H1 (cell line): ENCODE results near the gene DGUOK. TPM values are rescaled to one million over a fixed set of nuclear protein-coding genes. Genes with fewer than 3 reads are reported as not detected.

Source experiments
- CTCF ChIA-PET: fragments of 300-600 bp; sonication (Branson Sonifier 250); formaldehyde crosslinking; loops from one replicate; lab custom pipeline; 2021; ENCODE audit not compliant: partially characterized antibody; lab: Charles Lee
- POLR2A ChIA-PET: fragments of 300-600 bp; sonication (Branson Sonifier 250); formaldehyde crosslinking; loops from one replicate; lab custom pipeline; 2021; ENCODE audit warnings: inconsistent platforms; ENCODE audit not compliant: partially characterized antibody; lab: Charles Lee
- DNase-seq, 2 experiments: peaks; one replicate each; pipeline versions ENCODE4 v3.0.0 to v3.0.0-alpha.2; 2010 to 2022; ENCODE audit warnings: low spot score in 2 of 2, low read depth in 1 of 2, mixed read lengths in 1 of 2
- FAIRE-seq: peaks from 2 replicates; lab custom pipeline; 2011; peaks lifted over from hg19 to GRCh38; lab: Jason Lieb, UNC
- H2AFZ ChIP-seq: 2 replicates; pipeline ENCODE4 v1.8.1; 2012; ENCODE audit warnings: low read length, inconsistent platforms
- H2AK5ac ChIP-seq: 2 replicates; pipeline ENCODE4 v1.6.1; 2013; ENCODE audit warnings: low read depth, low read length
- H2BK120ac ChIP-seq: replicated peaks from 2 replicates; pipeline ENCODE3; 2013; ENCODE audit warnings: low read depth, low read length, inconsistent platforms
- H2BK12ac ChIP-seq: 2 replicates; pipeline ENCODE4 v1.6.1; 2013; ENCODE audit warnings: low read depth, low read length
- H2BK15ac ChIP-seq: 2 replicates; pipeline ENCODE4 v1.6.1; 2013; ENCODE audit warnings: low read length
- H2BK20ac ChIP-seq: 2 replicates; pipeline ENCODE4 v1.6.1; 2013; ENCODE audit warnings: low read length
- H2BK5ac ChIP-seq: 2 replicates; pipeline ENCODE4 v1.6.1; 2013; ENCODE audit warnings: low read depth, low read length
- H3K14ac ChIP-seq: 2 replicates; pipeline ENCODE4 v1.6.1; 2013; ENCODE audit warnings: inconsistent platforms; ENCODE audit not compliant: insufficient read length
- H3K18ac ChIP-seq: 2 replicates; pipeline ENCODE4 v1.6.1; 2013; ENCODE audit warnings: low read length; ENCODE audit errors: extremely low read depth
- H3K23ac ChIP-seq: 2 replicates; pipeline ENCODE4 v1.6.1; 2013; ENCODE audit warnings: inconsistent platforms; ENCODE audit not compliant: insufficient read length
- H3K23me2 ChIP-seq: 2 replicates; pipeline ENCODE4 v1.6.1; 2013; ENCODE audit warnings: low read depth, low read length
- H3K27ac ChIP-seq: 2 replicates; pipeline ENCODE4 v1.6.1; 2011; ENCODE audit warnings: low read depth, low read length, inconsistent platforms
- H3K27me3 ChIP-seq, 4 experiments: replicated peaks in 1 of 4; 1 replicate in 1 of 4; 2 replicates in 3 of 4; pipeline versions ENCODE4 v1.6.1 to v1.8.1; 2011 to 2013; ENCODE audit warnings: low read length in 3 of 4, mild to moderate bottlenecking in 3 of 4, inconsistent platforms in 2 of 4, mixed read lengths in 2 of 4, moderate library complexity in 1 of 4; ENCODE audit not compliant: control insufficient read depth in 3 of 4, insufficient read depth in 3 of 4; ENCODE audit errors: extremely low read depth in 1 of 4
- H3K36me3 ChIP-seq, 4 experiments: 2 replicates each; pipeline versions ENCODE4 v1.6.1 to v1.8.1; 2011 to 2013; ENCODE audit warnings: mild to moderate bottlenecking in 4 of 4, low read length in 3 of 4, moderate library complexity in 2 of 4, control low read depth in 1 of 4, inconsistent platforms in 1 of 4; ENCODE audit not compliant: insufficient read depth in 4 of 4, control insufficient read depth in 2 of 4
- H3K4ac ChIP-seq: replicated peaks from 2 replicates; pipeline ENCODE3; 2013; ENCODE audit warnings: low read length, low read depth, mixed read lengths, inconsistent platforms; ENCODE audit not compliant: insufficient read length
- H3K4me1 ChIP-seq, 4 experiments: replicated peaks in 1 of 4; 1 replicate in 1 of 4; 2 replicates in 3 of 4; pipeline versions ENCODE4 v1.6.1 to v1.8.1; 2011 to 2013; ENCODE audit warnings: low read length in 3 of 4, inconsistent platforms in 2 of 4, mixed read lengths in 1 of 4; ENCODE audit not compliant: insufficient read depth in 4 of 4, control insufficient read depth in 3 of 4
- H3K4me2 ChIP-seq, 2 experiments: 2 replicates each; pipeline versions ENCODE4 v1.6.1 to v1.8.1; 2011 to 2013; ENCODE audit warnings: low read depth in 2 of 2, low read length in 2 of 2, control low read depth in 1 of 2, inconsistent platforms in 1 of 2, mild to moderate bottlenecking in 1 of 2; ENCODE audit not compliant: insufficient read depth in 1 of 2
- H3K4me3 ChIP-seq, 4 experiments: fragments of 200-600, 300-600 bp in 1 of 4; sonication (generic), shearing (Covaris generic), sonication (Bioruptor Twin) in 1 of 4; 2 replicates each; pipeline versions ENCODE4 v1.5.1 to v1.8.1; 2011 to 2016; ENCODE audit warnings: low read length in 4 of 4, low read depth in 3 of 4, control low read depth in 2 of 4, inconsistent platforms in 2 of 4, mild to moderate bottlenecking in 2 of 4, mixed read lengths in 1 of 4, moderate library complexity in 1 of 4; ENCODE audit not compliant: insufficient read depth in 2 of 4; ENCODE audit errors: extremely low read depth in 1 of 4
- H3K56ac ChIP-seq: replicated peaks from 2 replicates; pipeline ENCODE3; 2013; ENCODE audit warnings: low read depth, mild to moderate bottlenecking, mixed read lengths, low read length, inconsistent platforms; ENCODE audit not compliant: insufficient read length
- H3K79me1 ChIP-seq: 2 replicates; pipeline ENCODE4 v1.6.1; 2013; ENCODE audit warnings: low read depth, low read length, control low read depth
- H3K79me2 ChIP-seq, 2 experiments: 2 replicates each; pipeline versions ENCODE4 v1.6.1 to v1.8.1; 2012 to 2013; ENCODE audit warnings: low read length in 2 of 2, mild to moderate bottlenecking in 2 of 2, inconsistent platforms in 1 of 2; ENCODE audit not compliant: insufficient read depth in 2 of 2, control insufficient read depth in 1 of 2
- H3K9ac ChIP-seq, 4 experiments: replicated peaks in 1 of 4; 1 replicate in 1 of 4; 2 replicates in 3 of 4; pipeline versions ENCODE4 v1.6.1 to v1.8.1; 2011 to 2013; ENCODE audit warnings: low read depth in 3 of 4, low read length in 3 of 4, control low read depth in 2 of 4, mild to moderate bottlenecking in 2 of 4, moderate library complexity in 2 of 4, inconsistent platforms in 1 of 4; ENCODE audit errors: extremely low read depth in 1 of 4
- H3K9me3 ChIP-seq, 2 experiments: 2 replicates each; pipeline versions ENCODE4 v1.6.1 to v1.8.1; 2012 to 2013; ENCODE audit warnings: mild to moderate bottlenecking in 2 of 2, moderate library complexity in 2 of 2, control low read depth in 1 of 2, inconsistent platforms in 1 of 2, low read depth in 1 of 2, low read length in 1 of 2, mixed read lengths in 1 of 2; ENCODE audit not compliant: insufficient read depth in 2 of 2
- H4K20me1 ChIP-seq, 2 experiments: replicated peaks in 1 of 2; 2 replicates each; pipeline versions ENCODE3 to v1.8.1; 2011 to 2013; ENCODE audit warnings: inconsistent platforms in 2 of 2, low read length in 2 of 2, mild to moderate bottlenecking in 1 of 2; ENCODE audit not compliant: insufficient read depth in 2 of 2, control insufficient read depth in 1 of 2
- H4K5ac ChIP-seq: 2 replicates; pipeline ENCODE4 v1.6.1; 2013; ENCODE audit warnings: low read length, low read depth, mixed read lengths, inconsistent platforms; ENCODE audit not compliant: insufficient read length
- H4K8ac ChIP-seq: 2 replicates; pipeline ENCODE4 v1.8.0; 2013; ENCODE audit warnings: mild to moderate bottlenecking, moderate library complexity, low read length, inconsistent platforms; ENCODE audit not compliant: insufficient read depth; ENCODE audit errors: extremely low read depth
- H4K91ac ChIP-seq: replicated peaks from 2 replicates; pipeline ENCODE3; 2013; ENCODE audit warnings: low read length, mixed read lengths, inconsistent platforms; ENCODE audit not compliant: insufficient read length
- KDM1A ChIP-seq: fragments of 200-600, 300-600 bp; sonication (generic); IDR thresholded peaks from 2 replicates; pipeline ENCODE4 v1.7.1; 2016; ENCODE audit warnings: mild to moderate bottlenecking, low read length, borderline replicate concordance
- RAD21 ChIP-seq, 2 experiments: IDR thresholded peaks in 1 of 2; conservative IDR thresholded peaks in 1 of 2; 2 replicates each; pipeline ENCODE4 v1.6.1; 2011; ENCODE audit warnings: low read depth in 2 of 2, low read length in 2 of 2, improper control_type of control experiment in 1 of 2, inconsistent platforms in 1 of 2, mild to moderate bottlenecking in 1 of 2, moderate library complexity in 1 of 2
- RXRA ChIP-seq: IDR thresholded peaks from 2 replicates; pipeline ENCODE4 v1.6.1; 2011; ENCODE audit warnings: low read depth, mild to moderate bottlenecking, low read length, moderate library complexity; ENCODE audit not compliant: insufficient read depth
- WGBS, 2 experiments: shearing (Covaris generic) in 1 of 2; methylation state at CpG; one replicate each; pipeline versions ENCODE4 v1.1.6 to v1.1.7; 2013 to 2015; ENCODE audit warnings: low lambda C conversion rate in 2 of 2, mixed read lengths in 2 of 2, inconsistent platforms in 1 of 2, low coverage in 1 of 2, missing lambda C conversion rate in 1 of 2; ENCODE audit not compliant: insufficient replicate concordance in 2 of 2, insufficient coverage in 1 of 2, insufficient read length in 1 of 2; ENCODE audit errors: extremely low coverage in 1 of 2, missing lambda C conversion rate in 1 of 2; 5-methylcytosine and 5-hydroxymethylcytosine counted together
- polyA plus RNA-seq, 7 experiments: library from polyadenylated mRNA; depleted of rRNA in 3 of 7; stranded (reverse) in 5 of 7; unstranded in 2 of 7; fragments of >200 nt in 5 of 7; fragments of 200-250 nt in 2 of 7; gene quantifications; 1 replicate in 5 of 7; 2 replicates in 1 of 7; 4 replicates in 1 of 7; pipeline versions ENCODE4 v1.2.1 to v1.2.3, GENCODE V29; 2011 to 2013; ENCODE audit warnings: missing spikeins in 2 of 7, mixed read lengths in 2 of 7
- total RNA-seq: library from RNA; stranded (reverse); fragmentation: NEBNext Ultra II Directional; extraction: Animal tissue kit (Norgen Biotek cat#: 25700); gene quantifications from 2 replicates; pipeline ENCODE4 v1.2.1, GENCODE V29; 2021
- TF ChIP-seq, protein P1 (sequence below), 3 experiments: IDR thresholded peaks; 1 replicate in 2 of 3; 2 replicates in 1 of 3; pipeline versions ENCODE4 v1.5.1 to v1.6.1; 2011; ENCODE audit warnings: low read length in 3 of 3, mild to moderate bottlenecking in 3 of 3, inconsistent platforms in 2 of 3, low read depth in 1 of 3, moderate library complexity in 1 of 3; ENCODE audit not compliant: insufficient read depth in 1 of 3; ENCODE audit errors: control extremely low read depth in 1 of 3

The DGUOK gene
- total and polyA plus RNA-seq, 2 of the 8 experiments (the other 6 are each of a cell fraction or from before 2014, with no cell fraction given) = 110 to 168 TPM

DNA sequence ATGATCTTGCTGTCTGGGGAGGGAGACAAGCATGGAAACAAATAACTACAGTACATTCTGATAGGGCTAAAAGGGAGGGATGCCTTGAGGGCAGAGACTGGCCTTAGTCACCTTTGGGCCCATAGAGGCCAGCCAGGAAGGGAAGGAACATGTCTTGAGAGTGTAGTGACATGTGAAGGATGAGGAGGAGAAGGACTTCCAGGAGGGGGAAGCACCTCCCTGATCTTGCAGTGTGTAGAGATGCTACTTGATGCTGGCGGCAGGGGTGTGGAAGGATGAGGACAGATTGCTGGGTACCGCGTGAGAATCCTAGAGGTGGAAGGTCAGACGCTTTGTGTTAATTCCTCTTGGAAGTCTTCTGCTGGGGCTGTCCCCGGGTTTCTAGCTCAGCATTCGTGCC, 71.1 kb downstream of the DGUOK start:
- 87% methylated on average over 6 of the region's 6 CpGs; no CpG with 5 or more reads in 1 of the 2 experiments for WGBS, 2 experiments

More for the DNA sequence above, 71.1 kb downstream of the DGUOK start:
- H3K18ac ChIP-seq = no peak overlapping the region
- peaks cover 31 to 54% of the 10 kb centered on the region in 2 experiments for H4K20me1 ChIP-seq
- no peaks in the 10 kb centered on the region for H3K36me3 ChIP-seq
- no peak overlapping the region for H3K27ac ChIP-seq
- peaks cover 9 to 25% (median 13%) of the 10 kb centered on the region in 4 experiments for H3K4me1 ChIP-seq
- no peak overlapping the region for H2AK5ac ChIP-seq
- DNase-seq = no peak
- no peak overlapping the region for H3K14ac ChIP-seq
- H3K9ac ChIP-seq = no peak overlapping the region
- no peak overlapping the region for H2BK120ac ChIP-seq
- H4K5ac ChIP-seq = no peak overlapping the region
- POLR2A ChIA-PET = interaction anchor here (1.5 to 4.5 kb wide), 3 partner anchors 9 to 22 kb away, joined by 5 to 37 read pairs (median 8); partner anchors contain the start of gene TET3
- H3K56ac ChIP-seq = no peak overlapping the region
- H2BK20ac ChIP-seq = no peak overlapping the region
- H3K79me2 ChIP-seq = peaks cover 0 to 83% of the 10 kb centered on the region in 2 experiments; a peak in 3 of 4 replicates
- no peak overlapping the region for H4K91ac ChIP-seq
- peaks cover 13% of the 10 kb centered on the region; the same call in 1 of the 2 replicates for H3K79me1 ChIP-seq
- TF ChIP-seq RAD21 (IDR thresholded peaks at IDR 0.05 in 1 of 2, conservative IDR thresholded peaks at IDR 0.05 in 1 of 2; ENCODE audit: low read depth in 2 of 2, low read length in 2 of 2) (peak; percentile 49 to 60), RXRA (no peak), KDM1A (no peak)
- TF ChIP-seq, protein P1, sequence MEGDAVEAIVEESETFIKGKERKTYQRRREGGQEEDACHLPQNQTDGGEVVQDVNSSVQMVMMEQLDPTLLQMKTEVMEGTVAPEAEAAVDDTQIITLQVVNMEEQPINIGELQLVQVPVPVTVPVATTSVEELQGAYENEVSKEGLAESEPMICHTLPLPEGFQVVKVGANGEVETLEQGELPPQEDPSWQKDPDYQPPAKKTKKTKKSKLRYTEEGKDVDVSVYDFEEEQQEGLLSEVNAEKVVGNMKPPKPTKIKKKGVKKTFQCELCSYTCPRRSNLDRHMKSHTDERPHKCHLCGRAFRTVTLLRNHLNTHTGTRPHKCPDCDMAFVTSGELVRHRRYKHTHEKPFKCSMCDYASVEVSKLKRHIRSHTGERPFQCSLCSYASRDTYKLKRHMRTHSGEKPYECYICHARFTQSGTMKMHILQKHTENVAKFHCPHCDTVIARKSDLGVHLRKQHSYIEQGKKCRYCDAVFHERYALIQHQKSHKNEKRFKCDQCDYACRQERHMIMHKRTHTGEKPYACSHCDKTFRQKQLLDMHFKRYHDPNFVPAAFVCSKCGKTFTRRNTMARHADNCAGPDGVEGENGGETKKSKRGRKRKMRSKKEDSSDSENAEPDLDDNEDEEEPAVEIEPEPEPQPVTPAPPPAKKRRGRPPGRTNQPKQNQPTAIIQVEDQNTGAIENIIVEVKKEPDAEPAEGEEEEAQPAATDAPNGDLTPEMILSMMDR (IDR thresholded peaks at IDR 0.05; ENCODE audit: control extremely low read depth in 1 of 3, insufficient read depth in 1 of 3, low read depth in 1 of 3, low read length in 3 of 3) = peak in 1 of 3 experiments; percentile 32; a peak in 2 of 4 replicates
- no peak overlapping the region for H3K4me2 ChIP-seq
- H3K4me3 ChIP-seq = no peak overlapping the region
- no peaks in the 10 kb centered on the region for H3K27me3 ChIP-seq
- H4K8ac ChIP-seq = no peak overlapping the region
- no peak overlapping the region for H2AFZ ChIP-seq
- no peak overlapping the region for H2BK15ac ChIP-seq
- H2BK5ac ChIP-seq = no peak overlapping the region
- H3K9me3 ChIP-seq = no peaks in the 10 kb centered on the region
- H2BK12ac ChIP-seq = no peak overlapping the region
- peaks cover 2% of the 10 kb centered on the region; the same call in 1 of the 2 replicates for H3K23me2 ChIP-seq
- H3K4ac ChIP-seq = no peak overlapping the region
- CTCF ChIA-PET = interaction anchor here (0.6 to 3.6 kb wide), 7 partner anchors 16 to 111 kb away, joined by 3 to 11 read pairs (median 3); no protein-coding TSS in a partner anchor
- no peak for FAIRE-seq
- H3K23ac ChIP-seq = no peak overlapping the region
